DND-41 (cell line): ENCODE data around the gene VTI1A.

ENCODE experiments used
- EZH2 ChIP-seq: IDR thresholded peaks from 3 replicates; pipeline ENCODE4 v1.6.1; 2012; ENCODE audit warnings: borderline replicate concordance, low read depth, mild to moderate bottlenecking, moderate library complexity, low read length, inconsistent platforms; ENCODE audit not compliant: severe bottlenecking
- TF ChIP-seq, protein P1 (sequence below): IDR thresholded peaks from 2 replicates; pipeline ENCODE4 v1.5.1; 2012; ENCODE audit warnings: borderline replicate concordance, low read length, moderate library complexity, mild to moderate bottlenecking; ENCODE audit not compliant: poor library complexity, severe bottlenecking; ENCODE audit errors: extremely low read depth

DNA sequence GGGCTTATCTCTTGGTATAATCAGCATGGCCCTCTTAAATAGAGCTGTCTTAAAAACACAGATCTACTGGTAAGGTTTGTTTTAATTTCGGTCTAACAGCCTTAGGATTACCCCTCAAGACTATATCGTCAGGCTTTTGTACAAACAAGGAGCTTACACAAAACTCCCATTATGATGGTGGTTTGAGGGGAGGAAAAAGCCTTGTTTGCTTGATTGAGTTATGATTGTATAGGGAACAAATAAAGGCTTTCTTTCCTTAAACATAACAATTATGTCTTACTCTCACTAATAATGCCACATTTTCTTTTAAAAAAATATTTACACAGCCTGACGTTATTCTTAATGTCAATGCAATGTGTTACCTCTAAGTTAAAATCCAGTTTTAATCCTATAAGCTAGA, 314.2 kb downstream of the VTI1A start:
- TF ChIP-seq, protein P1, sequence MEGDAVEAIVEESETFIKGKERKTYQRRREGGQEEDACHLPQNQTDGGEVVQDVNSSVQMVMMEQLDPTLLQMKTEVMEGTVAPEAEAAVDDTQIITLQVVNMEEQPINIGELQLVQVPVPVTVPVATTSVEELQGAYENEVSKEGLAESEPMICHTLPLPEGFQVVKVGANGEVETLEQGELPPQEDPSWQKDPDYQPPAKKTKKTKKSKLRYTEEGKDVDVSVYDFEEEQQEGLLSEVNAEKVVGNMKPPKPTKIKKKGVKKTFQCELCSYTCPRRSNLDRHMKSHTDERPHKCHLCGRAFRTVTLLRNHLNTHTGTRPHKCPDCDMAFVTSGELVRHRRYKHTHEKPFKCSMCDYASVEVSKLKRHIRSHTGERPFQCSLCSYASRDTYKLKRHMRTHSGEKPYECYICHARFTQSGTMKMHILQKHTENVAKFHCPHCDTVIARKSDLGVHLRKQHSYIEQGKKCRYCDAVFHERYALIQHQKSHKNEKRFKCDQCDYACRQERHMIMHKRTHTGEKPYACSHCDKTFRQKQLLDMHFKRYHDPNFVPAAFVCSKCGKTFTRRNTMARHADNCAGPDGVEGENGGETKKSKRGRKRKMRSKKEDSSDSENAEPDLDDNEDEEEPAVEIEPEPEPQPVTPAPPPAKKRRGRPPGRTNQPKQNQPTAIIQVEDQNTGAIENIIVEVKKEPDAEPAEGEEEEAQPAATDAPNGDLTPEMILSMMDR = no peak
- no peak for TF ChIP-seq EZH2
